Measurements from ENCODE around the gene CRBN.
A peak's percentile ranks its signal among the peaks of the same experiment; 100 is the strongest.

The CRBN gene

GRCh38 chr3:3179407-3180094 lies at the start of gene CRBN:
Gene CRBN, minus strand, starts transcription at chr3:3179691. Its CDS starts 4 bp downstream, at chr3:3179687.
- peak; percentile 22 for DNase-seq

- DNase-seq, result no peak
Measured at GRCh38 chr3:3227640-3228039, 48.1 kb upstream of the CRBN start.

- no peak for DNase-seq
Measured at GRCh38 chr3:3221528-3221927, 42.0 kb upstream of the CRBN start.

GRCh38 chr3:3216401-3216800 lies 36.9 kb upstream of the CRBN start:
- no peak for DNase-seq

GRCh38 chr3:3212781-3213440 lies 33.4 kb upstream of the CRBN start:
- DNase-seq, result no peak

- no peak for DNase-seq
Measured at GRCh38 chr3:3209714-3210113, 30.2 kb upstream of the CRBN start.

- no peak for DNase-seq
Measured at GRCh38 chr3:3209057-3209456, 29.6 kb upstream of the CRBN start.

GRCh38 chr3:3201611-3202010 lies 22.1 kb upstream of the CRBN start:
- DNase-seq, result no peak

- DNase-seq, result no peak
Measured at GRCh38 chr3:3200632-3201212, 21.2 kb upstream of the CRBN start.

- DNase-seq, result no peak
Measured at GRCh38 chr3:3199306-3199705, 19.8 kb upstream of the CRBN start.

- no peak for DNase-seq
Measured at GRCh38 chr3:3196148-3196861, 16.8 kb upstream of the CRBN start.

GRCh38 chr3:3194861-3195260 lies 15.4 kb upstream of the CRBN start:
- no peak for DNase-seq

- no peak for DNase-seq
Measured at GRCh38 chr3:3192286-3192675, 12.8 kb upstream of the CRBN start.

GRCh38 chr3:3191675-3192285 lies 12.3 kb upstream of the CRBN start:
- no peak for DNase-seq

GRCh38 chr3:3189961-3190360 lies 10.5 kb upstream of the CRBN start:
- DNase-seq, result no peak

GRCh38 chr3:3189102-3189727 lies 9.7 kb upstream of the CRBN start:
- no peak for DNase-seq

- DNase-seq, result no peak
Measured at GRCh38 chr3:3184876-3185275, 5.4 kb upstream of the CRBN start.

- DNase-seq, result no peak
Measured at GRCh38 chr3:3180456-3180855, 965 bp upstream of the CRBN start.

- no peak for DNase-seq
Measured at GRCh38 chr3:3178498-3179328, 778 bp downstream of the CRBN start.

- no peak for DNase-seq
Measured at GRCh38 chr3:3177861-3178497, 1.5 kb downstream of the CRBN start.

- DNase-seq, result no peak
Measured at GRCh38 chr3:3172627-3173026, 6.9 kb downstream of the CRBN start.
